HG03571 (cell line): ENCODE data around the gene MAD2L2.

ENCODE experiments used
- ATAC-seq: cut with Tn5 transposase; IDR thresholded peaks from one replicate; pipeline ENCODE4 v1.9.1; 2021; ENCODE audit not compliant: unreplicated experiment

The MAD2L2 gene

DNA sequence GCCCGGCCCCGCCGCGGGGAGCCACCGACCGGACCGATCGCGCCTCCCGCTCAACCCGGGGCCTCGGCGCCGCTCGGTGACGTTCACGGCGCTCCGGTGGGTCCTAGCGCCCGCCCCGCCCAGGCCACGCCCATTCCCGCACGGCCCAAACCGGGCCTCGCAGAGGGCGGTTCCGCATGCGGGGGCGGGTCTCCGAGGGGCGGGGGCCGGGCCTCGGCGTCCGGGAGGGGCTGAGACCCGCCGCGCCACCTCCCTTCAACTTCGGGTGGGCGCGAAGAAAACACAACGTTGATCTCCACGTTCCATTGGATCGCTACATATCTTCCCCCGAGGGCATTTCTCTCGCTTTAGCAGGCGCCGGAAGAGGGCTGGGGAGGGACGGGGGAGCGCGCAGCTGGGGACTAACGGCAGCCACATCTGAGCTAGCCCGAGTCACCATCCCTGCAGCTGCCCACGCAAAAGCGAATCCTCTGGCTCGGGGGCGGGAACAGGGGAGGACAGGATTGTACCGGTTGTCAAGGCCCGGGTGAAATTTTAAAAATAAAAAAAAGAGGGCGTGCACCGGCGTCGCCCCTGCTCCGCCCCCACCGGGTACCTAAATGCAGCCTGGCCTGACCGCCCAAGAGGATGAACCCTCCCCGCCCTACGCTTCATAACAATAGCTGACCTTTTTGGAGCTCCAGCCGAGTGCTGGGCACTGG is at the start of gene MAD2L2:
MAD2L2 (minus strand) TSS at position 78 of the 701 bp plus-strand sequence. CDS start 547 bp downstream, outside the sequence.
- peak; percentile 77 for ATAC-seq

DNA sequence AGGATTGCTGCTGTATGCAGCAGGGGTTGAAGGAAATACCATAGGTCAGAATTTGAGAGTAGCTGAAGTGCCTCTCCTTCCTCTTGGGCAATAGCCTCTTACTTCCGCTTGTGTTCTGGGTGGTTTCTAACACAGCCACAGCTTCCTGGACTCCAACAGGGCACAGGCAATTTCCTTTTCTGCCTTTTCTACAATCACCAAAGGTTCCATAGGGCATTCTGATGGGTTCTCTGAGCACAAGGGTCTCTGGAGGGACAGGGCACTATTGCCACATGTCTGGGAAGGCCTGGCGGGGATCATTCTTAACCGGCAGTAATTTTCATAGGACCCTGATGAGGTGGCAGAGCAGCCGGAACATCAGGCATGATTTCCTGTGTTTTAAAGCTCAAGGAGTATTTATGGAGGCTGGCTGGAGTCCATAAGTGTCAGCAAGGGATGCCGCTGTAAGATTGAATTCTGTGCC is 49.5 kb upstream of the MAD2L2 start:
- peak; percentile 51 for ATAC-seq

DNA sequence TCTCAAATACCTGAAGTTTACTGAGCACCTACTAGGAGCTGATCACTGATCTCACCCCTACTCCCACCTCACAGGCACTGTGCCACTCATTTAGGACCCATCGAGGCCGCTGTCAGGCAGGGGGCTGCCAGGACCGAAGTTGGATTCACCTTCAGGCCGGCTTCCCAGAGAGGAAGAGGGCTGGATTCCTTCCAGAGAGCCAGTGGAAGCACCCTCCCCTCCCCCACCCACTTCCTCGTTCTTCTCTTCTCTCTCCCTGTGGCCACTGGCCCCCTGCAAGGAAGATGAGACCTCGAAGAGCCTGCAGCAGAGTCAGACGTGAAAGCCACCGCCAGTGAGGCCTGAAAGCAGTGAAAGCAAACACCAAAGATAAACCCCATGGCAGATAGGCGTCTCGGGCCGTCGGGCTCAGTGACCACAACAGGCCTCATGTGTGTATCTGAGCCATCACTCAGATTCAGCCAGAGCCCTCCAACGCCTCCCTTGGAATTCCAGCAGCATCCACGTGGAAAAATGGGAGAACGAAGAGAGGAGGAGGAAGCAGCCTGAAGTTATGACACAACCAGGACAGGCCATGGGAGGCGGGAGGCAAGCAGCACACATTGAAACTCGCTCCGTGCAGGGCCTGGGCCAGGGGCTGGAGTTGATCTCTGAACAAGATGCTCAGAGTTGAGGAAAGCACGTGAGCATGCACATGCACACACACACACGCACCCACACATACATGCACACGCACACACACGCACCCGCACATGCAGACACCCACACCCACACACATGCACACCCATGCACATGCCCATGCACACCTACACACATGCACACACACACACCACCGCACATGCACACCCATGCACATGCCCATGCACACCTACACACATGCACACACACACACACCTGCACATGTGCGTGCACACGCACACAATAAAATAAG is 48.8 kb upstream of the MAD2L2 start:
- no peak for ATAC-seq

DNA sequence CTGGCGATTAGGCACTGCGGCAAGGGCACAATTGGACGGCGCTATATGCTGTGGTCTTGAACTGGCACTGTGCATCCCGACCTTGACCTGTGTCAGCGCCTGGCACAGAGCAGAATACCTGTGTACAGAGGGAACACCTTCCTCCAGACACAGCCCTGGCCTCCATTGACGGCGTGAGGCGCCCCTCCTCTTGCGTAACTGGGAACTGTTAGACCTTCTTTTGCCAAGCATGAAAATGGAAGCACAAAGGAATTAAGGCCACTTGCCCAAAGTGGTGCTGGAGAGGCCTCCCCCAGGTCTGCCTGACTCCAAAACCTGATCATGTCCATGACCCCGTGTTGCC is 48.2 kb upstream of the MAD2L2 start:
- no peak for ATAC-seq

DNA sequence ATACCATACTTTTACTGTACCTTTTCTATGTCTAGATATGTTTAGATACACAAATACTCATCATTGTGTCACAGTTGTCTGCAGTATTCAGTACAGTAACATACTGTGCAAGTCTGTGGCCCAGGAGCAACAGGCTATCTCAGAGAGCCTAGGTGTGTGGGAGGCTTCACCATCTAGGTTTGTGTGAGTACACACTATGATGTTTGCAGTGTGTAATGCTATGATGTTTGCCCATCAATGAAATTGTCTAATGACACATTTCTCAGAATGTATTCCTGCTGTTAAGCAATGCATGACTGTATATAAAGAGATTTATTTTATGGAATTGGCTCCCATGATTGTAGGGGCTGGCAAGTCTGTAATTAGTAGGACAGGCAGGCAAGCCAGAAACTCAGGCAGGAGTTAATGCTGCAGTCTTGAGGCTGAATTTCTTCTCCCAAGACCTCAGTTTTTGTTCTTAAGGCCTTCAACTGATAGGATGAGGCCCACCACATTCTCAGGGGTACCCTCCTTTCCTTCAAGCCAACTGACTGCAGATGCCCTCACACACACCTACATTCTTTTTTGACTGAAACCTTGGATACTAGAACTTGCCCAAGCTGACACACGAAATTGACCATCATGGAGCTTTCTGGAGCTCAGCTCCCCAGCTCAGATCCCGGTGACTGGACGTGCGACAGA is 47.3 kb upstream of the MAD2L2 start:
- ATAC-seq: no peak

DNA sequence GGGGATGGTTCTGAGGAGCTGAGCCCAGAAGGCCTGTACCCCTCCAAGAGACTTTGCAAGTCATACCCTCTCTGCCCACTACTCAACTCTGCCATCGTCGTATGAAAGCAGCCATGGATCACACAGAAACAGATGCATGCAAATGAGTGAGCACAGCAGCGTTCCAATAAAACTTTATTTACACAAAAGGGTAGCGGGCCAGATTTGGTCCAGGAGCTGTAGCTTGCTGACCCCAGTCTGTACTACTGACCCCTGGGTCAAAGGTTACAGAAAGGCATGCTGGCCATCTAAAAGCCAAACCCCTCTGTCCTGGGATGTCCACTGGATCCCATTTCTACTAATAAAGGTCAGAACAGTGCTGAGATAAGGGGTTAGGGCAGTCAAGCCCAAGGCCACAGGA is 46.2 kb upstream of the MAD2L2 start:
- ATAC-seq: no peak

DNA sequence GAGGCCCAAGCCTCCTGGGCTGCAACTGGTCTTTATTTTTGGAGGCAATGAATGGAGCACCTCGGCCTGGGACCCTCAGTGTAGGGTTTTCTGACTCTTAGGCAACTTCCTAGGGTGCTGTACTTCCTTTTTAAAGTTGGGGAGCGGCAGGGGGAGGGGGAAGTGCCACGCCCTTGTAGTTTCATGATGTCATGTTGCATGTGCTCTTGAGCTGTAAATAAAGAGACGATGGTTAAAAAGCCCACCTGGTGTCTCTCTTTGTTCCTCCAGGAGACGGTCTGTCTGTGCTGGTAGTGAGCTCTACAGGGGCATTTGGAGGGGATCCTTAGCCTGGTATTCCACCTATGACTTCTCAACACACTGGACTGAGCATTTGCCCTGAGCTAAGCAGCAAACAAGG is 44.7 kb upstream of the MAD2L2 start:
- ATAC-seq: no peak

DNA sequence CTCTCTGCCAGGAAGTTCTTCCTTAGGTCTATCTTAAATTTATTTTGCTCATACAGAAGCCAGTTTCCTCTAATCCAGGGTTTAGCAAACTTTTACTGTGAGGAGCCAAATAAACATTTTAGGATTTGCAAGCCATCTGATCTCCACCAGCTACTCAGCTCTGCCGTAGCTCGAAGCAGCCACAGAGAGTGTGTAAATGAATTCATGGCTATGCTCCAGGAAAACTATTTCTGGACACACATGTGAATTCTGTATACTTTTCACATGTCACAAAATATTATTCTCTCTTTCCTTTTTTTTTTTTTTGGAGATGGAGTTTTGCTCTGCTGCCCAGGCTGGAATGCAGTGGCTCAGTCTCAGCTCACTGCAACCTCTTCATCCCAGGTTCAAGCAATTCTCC is 41.6 kb upstream of the MAD2L2 start:
- no peak for ATAC-seq

DNA sequence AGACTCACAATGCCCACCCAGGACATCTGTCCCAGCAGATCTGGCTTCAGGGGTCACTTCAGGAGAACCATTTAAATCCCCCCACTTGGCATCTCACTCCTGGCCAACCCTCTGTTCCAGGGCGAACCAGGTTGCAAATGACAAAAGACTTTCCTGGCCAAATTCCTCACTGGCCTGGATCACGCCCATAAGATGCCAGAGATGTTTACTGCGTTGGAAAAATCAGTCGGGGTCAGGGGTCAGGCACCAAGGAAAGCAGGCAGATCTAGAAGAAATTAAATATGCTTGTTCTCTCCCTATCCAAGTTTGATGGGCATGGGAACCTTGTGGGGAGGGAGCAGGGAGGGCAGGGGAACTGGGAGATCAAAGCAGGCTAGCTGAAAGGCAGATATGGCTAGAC is 40.4 kb upstream of the MAD2L2 start:
- no peak for ATAC-seq

DNA sequence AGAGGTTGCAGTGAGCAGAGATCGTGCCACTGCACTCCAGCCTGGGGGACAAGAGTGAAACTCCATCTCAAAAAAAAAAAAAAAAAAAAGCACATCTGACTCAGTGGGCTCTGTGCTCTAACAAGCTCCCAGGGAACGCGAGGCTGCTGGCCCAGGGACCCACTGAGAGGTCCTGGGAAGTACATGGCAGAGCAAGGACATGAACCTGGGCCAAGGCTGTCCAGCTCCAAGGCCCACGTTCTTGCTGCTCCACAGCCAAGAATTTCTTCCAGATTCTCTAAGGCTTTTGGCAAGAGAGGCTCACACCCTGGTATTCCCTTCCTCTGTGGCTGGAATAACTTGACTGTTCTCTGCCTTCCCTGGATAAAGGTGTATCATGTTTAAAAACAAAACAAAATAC is 39.6 kb upstream of the MAD2L2 start:
- ATAC-seq: no peak

DNA sequence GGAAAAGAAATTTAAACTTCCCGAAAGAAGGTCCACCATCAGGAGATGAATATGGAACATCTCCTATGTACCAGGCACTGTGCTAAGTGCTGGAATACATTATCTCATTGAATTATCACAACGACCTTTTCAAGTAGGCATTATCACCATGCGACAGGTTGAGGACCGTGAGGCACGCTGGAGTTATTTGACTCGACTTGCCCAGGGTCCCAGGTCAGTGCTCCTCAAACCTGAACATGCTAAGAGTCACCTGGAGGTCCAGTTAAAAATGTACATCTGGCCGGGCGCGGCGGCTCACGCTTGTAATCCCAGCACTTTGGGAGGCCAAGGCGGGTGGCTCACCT is 39.1 kb upstream of the MAD2L2 start:
- no peak for ATAC-seq

DNA sequence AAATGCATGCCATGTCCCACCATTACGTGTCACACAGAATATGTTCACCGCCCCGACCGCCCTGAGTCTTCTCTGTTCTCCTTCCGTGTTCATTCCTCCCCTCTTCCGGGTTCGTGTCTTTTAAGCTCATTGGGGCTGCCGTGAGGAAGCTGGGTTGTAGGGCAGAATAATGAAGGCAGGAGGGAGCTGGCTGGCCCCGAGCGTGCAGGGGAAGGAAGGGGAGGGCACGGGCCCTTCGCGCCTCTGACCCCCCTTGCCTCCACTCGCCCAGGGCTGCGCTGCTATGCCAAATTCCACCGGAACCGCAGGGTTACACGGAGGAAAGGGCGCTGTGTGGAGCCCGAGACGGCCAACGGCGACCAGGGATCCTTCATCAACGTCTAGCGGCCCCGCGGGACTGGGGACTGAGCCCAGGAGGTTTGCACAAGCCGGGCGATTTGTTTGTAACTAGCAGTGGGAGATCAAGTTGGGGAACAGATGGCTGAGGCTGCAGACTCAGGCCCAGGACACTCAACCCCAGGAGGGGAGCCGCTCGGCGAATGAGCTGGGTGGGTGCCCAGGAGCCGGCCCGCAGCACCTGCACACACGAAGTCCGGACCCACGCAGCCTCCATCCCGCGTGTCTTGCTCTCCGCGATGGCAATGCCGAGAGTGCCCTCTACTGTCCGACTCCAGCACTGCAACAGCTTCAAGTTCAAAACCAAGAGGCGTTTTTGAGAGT is 38.5 kb upstream of the MAD2L2 start:
- no peak for ATAC-seq

DNA sequence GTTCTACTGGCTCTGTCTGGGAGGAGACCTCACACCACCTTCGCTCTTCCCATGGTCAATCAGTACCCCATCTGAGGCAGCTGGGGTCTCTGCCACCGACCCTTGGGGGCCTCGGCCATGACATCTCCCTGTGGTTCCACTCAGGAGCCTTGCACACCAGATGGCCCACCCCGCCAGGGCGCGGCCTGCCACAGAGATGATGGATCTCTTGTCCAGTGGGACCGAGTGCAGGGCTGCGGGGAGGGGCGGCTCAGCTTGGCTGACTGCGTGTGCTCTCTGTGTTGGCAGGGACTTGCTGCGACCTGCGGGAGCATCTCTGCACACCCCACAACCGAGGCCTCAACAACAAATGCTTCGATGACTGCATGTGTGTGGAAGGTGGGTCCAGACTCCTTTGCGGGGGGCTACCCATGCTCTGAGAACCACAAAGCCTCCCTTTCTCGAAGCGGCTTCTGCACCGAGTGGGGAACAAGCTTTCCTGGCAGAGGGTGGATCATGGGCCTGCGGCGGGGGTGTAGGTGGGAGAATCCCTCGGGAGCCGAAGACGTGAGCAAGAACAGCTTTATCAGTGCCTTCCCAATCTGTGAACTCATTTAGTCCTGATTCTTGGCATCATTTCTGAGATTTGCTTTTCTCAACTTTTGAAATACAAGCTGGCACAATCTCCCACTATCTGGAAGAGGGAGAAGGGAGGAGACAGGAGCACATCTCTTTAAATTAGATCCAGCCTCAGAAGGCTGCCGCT is 34.1 kb upstream of the MAD2L2 start:
- ATAC-seq: no peak

DNA sequence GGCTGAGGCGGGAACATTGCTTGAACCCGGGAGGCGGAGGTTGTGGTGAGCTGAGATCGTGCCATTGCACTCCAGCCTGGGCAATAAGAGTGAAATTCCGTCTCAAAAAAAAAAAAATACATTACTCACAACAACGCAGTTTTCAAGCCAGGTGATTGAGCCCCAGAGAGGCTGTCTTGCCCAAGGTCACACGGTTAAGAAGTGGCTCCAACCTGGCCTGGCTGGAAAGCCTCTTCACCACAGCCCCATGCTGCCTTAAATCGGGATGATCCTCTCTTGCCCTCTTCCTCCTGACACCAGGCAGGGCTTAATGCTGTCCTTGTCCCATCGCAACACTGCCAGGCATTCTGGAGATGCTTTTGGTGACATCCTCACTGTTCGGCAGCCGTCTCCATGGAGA is 32.1 kb upstream of the MAD2L2 start:
- ATAC-seq: no peak

DNA sequence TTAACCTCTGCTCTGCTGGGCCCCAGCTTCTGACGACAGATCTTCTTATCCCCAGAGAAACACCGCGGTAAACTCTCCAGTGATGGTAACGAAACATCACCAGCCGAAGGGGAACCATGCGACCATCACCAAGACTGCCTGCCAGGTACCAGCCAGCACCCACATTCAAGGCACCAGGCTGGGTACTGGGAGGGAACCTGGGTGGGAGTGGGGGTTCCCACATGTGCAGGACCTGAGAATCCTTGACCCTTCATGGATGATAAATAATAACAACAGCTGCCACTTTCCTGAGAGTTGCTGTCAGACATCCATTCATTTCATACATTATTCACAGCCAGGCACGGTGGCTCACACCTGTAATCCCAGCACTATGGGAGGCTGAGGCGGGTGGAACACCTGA is 31.3 kb upstream of the MAD2L2 start:
- ATAC-seq: no peak

DNA sequence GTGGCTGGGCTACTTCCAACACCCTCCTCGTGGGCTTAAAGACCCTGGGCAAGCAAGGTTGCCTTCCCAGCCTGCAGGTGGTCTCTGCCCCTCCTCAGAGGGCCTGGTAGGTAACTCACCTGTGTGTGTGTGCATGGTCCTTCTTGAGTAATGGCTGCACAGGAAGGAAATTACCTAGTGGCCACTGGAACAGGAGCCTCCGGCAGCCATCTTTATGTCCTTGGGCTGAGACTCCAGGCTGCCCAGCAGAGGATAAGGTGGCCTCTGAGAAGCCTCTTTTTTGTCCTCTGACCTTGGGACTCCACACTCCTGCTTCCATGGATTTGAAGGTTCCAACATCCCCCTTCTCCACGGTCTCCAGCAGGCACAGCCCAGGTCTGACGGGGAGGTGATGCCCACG is 30.5 kb upstream of the MAD2L2 start:
- ATAC-seq: no peak

DNA sequence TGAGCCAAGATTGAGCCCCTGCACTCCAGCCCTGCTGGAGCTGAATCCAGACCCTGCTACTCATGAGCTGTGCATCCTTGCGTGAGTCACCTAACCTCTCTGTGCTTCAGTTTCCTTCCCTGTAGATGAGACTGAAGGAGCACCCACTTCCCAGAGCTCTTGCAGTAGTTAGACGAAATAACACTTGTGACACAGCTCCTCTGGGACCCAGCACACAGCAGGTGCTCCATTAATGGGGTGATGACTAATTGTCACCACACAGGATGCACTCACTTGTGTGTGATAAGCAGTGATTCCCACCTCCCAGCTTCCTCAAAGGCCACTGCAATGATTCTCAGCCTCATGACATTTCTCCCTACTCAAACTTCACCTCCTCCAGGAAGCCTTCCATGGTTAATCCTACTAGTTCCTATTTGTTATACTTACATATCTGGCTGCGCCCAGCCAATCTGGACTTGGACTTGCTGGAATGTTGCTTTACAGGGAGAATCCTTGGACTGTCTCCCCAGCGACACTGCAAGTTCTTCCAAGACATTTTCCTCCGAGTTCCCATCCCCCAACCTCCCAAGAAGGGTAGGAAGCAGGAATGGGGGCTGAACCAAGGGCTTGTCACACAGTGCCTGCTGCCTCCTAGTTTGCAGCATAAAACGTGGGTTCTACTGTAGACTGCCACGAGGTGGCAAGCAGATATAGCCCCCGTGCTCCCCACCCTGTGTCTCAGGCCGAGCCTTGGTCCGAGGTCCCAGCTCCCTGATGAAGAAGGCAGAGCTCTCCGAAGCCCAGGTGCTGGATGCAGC is 27.8 kb upstream of the MAD2L2 start:
- no peak for ATAC-seq

DNA sequence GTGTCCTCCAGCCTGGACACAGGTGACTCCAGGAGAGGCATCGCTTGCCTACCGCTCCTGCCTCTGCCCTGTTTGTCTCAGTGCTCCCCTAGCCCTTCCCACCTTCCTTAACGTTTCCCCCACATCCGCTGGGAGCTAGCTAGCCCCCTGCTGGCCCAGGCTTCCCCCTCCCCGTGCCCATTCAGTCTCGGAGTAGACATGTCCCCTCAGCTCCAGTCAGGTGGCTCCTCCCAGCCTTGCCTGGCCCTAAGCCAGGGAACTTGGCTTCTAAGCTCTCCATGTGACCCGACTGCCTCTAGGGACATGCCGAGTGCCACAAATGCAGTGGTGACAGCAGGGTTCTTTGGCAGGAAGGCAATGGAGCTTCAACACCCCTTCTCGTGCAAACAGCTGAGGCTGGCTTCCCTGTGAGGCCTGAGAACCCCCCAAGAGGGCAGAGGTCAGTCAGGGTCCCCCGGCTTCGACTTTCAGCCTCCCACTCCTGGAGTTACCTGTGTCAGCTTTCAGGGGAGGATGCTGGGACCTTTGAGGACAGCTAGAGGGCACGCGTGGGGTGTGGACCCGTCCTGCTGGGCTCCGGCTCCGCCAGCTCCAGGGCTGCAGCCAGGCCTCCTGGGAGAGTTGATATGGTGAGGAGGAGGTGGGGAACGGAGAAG is 26.8 kb upstream of the MAD2L2 start:
- ATAC-seq: no peak

DNA sequence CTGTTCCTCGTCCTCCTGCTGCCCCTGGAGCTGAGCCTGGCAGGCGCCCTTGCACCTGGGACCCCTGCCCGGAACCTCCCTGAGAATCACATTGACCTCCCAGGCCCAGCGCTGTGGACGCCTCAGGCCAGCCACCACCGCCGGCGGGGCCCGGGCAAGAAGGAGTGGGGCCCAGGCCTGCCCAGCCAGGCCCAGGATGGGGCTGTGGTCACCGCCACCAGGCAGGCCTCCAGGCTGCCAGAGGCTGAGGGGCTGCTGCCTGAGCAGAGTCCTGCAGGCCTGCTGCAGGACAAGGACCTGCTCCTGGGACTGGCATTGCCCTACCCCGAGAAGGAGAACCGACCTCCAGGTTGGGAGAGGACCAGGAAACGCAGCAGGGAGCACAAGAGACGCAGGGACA is 25.3 kb upstream of the MAD2L2 start:
- ATAC-seq: no peak
